Measurements from ENCODE around the gene ZNF138. TPM values are rescaled to one million over a fixed set of nuclear protein-coding genes. Genes with fewer than 3 reads are reported as not detected.
"Not testable (repeated sequence)": the region's sequence is repeated elsewhere in the genome, so short reads cannot be mapped to it uniquely, and the experiment has no call there.

Gene ZNF138
- total RNA-seq, 1 donor from 2014 or later, result 16.2 TPM

- DNase-seq (ENCODE audit: low read depth), result no peak
Observed at GRCh38 chr7:64838691-64839090, 44.5 kb downstream of the ZNF138 start.

- no peak for DNase-seq (ENCODE audit: low read depth)
Observed at GRCh38 chr7:64839910-64840309, 45.7 kb downstream of the ZNF138 start.

GRCh38 chr7:64849250-64849923 is 55.2 kb downstream of the ZNF138 start:
- DNase-seq (ENCODE audit: low read depth), result peak; percentile 1

DNA sequence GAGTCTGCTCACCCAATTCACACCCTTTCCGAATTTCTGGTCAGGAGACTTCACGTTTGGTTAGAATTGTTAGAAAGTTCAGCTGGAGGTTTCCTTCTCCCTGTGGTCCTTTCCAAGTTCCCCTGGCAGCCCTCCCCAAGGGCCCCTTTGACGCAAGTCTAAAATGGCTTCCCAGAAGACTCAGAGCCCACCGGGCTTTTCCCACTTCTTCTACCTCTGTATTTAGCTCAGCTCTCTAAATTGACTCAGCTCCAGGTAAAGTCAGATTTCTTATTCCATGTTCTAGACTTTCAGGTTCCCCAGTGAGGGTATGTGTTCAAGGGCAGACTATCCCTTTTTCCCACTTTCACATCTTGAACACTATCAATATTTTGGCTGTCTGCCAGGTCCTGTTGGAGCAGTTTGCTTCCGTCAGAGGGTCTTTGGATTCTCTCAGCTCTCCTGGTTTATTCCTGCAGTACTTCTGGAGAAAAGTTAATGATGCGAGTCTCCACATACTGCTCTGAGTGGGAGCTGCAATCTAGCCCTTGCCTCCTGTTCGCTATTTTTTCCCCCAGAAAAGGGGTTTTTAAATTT is 55.8 kb downstream of the ZNF138 start:
- DNase-seq (ENCODE audit: low read depth), result no peak

DNA sequence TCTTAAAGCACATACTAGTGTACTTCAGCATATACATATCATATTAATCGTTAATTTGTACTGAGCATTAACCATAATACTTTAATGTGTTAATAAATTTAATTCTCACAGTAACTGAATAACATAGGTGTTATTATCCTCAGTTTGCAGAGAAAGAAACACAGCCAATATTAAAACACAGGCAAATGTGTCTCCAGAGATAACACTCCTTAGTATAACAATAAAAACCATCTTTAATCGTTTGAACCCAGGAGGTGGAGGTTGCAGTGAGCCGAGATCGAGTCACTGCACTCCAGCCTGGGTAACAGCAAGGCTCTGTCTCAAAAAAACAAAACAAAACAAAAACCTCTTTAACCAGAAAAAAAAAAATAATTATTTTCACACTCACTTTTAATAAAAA is 59.5 kb downstream of the ZNF138 start:
- DNase-seq (ENCODE audit: low read depth), result no peak

GRCh38 chr7:64854969-64855368 is 60.7 kb downstream of the ZNF138 start:
- no peak for DNase-seq (ENCODE audit: low read depth)

DNA sequence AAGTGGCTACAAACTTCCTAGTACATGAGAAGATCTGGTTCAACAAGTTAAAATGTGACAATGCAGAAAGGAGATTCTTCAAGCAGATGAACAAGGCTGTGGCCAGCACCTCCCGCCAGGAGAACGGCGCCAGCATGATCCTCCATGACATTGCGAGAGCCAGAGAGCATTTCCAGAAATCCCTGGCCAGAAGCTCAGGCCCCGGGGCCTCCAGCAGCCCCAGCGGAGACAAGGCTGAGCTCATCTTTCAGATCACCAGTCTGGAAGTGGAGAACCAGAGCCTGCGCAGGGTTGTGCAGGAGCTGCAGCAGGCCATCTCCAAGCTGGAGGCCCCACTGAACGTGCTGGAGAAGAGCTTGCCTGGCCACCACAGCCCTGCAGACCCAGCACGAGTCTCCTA is 68.8 kb downstream of the ZNF138 start:
- DNase-seq (ENCODE audit: low read depth), result no peak

DNA sequence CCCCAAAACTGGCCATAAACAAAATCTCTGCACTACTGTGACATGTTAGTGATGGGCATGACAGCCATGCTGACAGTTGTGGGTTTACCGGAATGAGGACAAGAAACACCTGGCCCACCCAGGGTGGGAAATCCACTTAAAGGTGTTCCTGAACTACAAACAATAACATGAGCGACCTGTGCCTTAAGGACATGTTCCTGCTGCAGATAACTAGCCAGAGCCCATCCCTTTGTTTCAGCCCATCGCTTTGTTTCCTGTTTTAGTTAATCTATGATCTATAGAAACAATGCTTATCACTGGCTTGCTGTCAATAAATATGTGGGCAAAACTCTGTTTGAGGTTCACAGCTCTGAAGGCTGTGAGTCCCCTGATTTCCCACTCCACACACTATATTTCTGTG is 69.3 kb downstream of the ZNF138 start:
- not testable (repeated sequence) for DNase-seq (ENCODE audit: low read depth)

DNA sequence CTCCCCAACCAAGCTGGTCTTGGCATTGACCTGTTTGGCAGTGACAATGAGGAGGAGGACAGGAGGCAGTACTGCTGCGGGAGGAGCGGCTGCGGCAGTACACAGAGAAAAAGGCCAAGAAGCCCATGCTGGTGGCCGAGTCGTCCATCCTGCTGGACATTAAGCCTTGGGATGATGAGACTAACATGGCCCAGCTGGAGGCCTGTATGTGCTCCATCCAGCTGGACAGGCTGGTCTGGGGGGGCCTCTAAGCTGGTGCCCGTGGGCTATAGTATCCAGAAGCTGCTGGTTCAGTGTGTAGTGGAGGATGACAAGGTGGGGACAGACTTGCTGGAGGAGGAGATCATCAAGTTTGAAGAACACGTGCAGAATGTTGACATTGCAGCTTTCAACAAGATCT is 69.7 kb downstream of the ZNF138 start:
- no peak for DNase-seq (ENCODE audit: low read depth)

DNA sequence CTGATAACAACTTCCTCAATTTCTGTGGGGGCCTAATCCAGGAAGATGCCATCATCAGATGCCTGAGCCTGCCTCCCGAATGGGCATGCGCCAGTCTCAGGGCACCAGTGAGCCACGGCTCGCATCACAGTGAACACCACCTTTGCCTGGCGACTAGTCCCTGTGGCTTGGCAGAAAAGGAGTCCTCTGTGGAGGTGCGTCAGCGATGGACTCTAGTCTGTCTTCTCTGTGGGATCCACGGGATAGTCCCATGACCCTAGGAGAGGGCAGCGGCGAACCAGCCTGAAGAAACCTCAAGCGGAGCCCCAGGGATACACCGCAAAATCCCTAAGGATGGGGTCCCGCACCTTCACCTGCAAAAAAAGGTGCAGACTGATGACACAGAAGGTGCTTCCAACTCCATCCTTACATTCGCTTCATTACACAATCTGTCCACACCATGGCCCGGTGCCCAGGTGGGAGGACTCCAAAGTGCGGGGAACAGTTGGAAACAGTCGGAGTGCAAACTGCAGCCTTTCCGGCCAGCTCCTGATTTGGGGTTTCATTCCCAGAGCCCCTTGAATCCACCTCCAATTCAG is 73.7 kb downstream of the ZNF138 start:
- DNase-seq (ENCODE audit: low read depth), result no peak

DNA sequence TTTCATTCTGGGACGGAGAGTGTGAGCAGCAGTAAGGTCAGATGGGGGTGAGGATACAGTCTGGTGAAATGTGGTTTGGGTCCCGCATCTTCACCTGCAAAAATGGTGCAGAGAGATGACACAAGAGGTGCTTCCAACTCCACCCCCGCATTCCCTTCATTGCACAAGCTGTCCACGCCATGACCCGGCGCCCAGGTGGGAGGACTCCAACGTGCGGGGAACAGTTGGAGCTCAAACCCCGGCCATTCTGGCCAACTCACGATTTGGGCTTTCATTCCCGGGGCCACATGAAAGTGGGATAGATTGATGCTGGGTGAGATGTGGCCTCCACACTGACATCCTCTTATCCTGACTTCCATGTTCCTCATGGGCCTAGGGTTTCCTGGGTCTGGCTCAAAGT is 74.3 kb downstream of the ZNF138 start:
- no peak for DNase-seq (ENCODE audit: low read depth)

GRCh38 chr7:64869121-64869725 is 75.0 kb downstream of the ZNF138 start:
- DNase-seq (ENCODE audit: low read depth), result no peak

- DNase-seq (ENCODE audit: low read depth), result no peak
Observed at GRCh38 chr7:64869912-64870562, 75.8 kb downstream of the ZNF138 start.

DNA sequence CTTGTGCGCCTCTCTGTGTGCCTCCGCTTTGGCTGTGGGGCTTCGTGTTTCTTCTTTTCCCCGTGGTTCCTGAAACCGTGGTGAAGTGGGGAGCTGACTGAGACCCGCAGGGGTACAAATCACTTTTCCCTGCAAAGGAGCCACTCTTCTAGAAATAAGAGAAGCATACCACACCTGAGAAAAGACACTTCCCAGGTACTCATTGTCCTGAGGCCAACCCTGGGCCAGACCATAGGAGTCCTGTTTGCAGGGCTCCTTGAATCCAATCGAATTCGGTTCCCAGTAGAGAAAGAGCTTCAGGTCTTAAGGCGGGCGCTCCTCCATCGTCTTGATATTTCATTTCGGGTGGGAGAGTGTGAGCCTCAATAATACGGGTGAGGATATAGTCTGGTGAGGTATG is 76.4 kb downstream of the ZNF138 start:
- no peak for DNase-seq (ENCODE audit: low read depth)

DNA sequence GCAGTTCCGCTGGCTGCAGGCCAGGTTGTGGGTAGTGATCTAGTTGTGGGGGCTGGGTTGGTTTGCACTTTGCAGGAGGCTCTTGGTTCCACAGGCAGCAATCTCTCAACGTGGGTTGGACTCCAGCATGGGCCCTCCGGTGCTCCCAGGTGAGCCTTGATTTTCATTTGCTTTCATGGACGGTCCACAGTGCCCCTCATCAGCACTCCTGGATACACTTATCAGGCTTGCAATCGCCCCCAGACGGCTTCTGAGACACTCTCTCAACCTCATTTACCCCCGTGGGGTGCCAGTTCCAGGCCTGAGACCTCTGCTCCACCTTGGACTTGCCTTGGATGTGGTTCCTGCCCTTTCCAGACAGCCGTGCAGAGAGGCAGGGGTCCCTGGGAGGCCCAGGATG is 77.5 kb downstream of the ZNF138 start:
- DNase-seq (ENCODE audit: low read depth), result no peak

DNA sequence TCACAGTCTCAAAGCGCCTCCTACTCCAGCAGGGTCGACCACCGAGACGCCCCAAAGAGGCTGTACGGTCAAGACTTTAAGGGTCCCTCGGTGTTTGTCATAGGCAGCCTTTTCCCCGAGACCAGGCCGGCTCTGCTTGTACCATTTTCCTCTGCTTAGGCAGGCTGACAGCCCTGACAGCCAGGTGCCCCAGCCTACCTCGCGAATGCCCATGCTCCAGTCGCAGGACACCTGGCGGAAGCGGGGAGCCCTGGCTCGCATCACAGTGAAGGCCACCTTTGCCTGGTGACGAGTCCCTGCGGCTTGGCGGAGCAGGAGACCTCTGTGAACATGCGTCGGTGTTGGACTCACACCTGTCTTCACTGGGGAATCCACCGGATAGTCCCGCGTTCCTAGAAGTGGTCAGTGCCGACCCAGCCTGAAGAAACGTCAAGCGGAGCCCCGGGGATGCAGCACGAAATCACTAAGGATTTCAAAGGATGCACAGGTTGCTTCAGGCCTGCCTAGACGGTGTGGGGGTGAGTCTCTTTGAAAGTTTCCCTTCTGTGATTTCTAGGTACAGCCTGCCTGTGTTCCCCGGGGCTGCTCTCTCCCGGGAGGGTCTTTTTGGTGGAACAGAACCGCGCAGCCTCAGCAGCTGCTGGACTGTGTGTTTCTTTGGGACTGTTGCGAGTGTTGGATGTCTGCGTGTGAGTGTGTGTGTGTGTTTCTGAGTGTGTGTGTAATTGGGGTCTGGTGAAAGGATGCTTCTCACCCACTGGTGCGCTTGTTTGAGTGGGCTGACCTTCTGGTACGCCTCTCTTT is 78.3 kb downstream of the ZNF138 start:
- no peak for DNase-seq (ENCODE audit: low read depth)

DNA sequence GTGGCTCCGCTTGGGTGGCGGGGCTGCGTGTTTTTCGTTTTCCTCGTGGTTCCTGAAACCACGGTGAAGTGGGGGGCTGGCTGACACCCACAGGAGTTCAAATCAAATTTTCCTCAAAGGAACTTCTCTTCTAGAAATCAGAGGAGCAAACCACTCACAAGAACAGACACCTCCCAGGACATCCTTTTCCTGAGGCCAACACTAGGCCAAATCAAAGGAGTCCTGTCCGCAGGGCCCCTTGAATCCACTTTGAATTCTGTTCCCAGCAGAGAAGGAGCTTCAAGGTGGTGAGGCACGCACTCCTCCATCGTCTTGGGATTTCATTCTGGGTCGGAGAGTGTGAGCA is 78.9 kb downstream of the ZNF138 start:
- DNase-seq (ENCODE audit: low read depth), result no peak

GRCh38 chr7:64873517-64873916 is 79.3 kb downstream of the ZNF138 start:
- no peak for DNase-seq (ENCODE audit: low read depth)

- DNase-seq (ENCODE audit: low read depth), result no peak
Observed at GRCh38 chr7:64874114-64874513, 79.9 kb downstream of the ZNF138 start.

DNA sequence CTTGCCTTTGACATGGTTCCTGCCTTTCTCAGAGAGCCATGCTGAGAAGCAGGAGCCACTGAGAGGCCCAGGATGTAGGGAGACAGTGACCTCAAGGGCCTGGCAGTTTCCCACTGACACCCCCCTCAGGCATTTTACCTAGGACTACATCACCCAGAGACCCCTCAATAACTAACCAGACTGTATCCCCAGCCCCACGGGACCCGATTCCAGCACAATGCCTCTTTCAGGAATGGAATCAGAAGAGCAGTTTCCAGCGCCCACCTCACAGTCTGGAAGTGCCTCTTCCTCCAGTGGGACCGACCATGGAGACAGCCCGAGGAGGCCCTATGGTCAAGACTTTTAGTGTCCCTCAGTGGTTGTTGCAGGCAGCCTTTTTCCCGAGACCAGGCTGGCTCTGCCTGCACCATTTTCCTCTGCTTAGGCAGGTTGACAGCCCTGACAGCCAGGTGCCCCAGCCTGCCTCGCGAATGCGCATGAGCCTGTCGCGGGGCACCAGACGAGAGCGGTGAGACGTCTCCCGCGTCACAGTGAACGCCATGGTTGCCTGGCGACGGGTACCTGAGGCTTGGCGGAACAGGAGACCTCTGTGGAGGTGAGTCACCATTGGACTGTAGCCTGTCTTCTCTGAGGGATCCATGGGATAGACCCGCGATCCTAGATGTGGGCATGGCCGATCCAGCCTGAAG is 80.5 kb downstream of the ZNF138 start:
- DNase-seq (ENCODE audit: low read depth), result no peak

DNA sequence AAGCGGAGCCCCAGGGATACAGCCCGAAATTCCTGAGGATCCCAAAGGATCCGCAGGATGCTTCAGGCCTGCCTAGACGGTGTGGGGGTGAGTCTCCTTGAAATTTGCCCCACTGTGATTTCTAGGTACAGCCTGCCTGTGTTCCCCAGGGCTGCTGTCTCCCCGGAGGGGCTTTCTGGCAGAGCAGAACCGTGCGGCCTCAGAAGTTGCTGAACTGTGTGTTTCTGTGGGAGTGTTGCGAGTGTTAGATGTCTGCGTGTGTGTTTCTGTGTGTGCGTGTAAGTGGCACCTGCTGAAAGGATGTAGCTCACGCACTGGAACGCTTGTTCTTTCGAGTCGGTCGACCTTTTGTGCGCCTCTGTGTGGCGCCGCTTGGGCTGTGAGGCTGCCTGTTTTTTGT is 81.0 kb downstream of the ZNF138 start:
- DNase-seq (ENCODE audit: low read depth), result no peak

All from renal cortical epithelial cell (primary cell).